ENCODE results near the gene STPG1. TPM values are rescaled to one million over a fixed set of nuclear protein-coding genes. Genes with fewer than 3 reads are reported as not detected.

Gene STPG1
- total RNA-seq, 1 experiment from 2014 or later: 17.8 TPM

GRCh38 chr1:24329331-24329730 is 84.3 kb downstream of the STPG1 start:
- in situ Hi-C loops (cut with HindIII; ENCODE audit: low sequenced_read_pairs): no loop called here
- DNase-seq (ENCODE audit: low spot score): no peak

GRCh38 chr1:24327891-24328290 is 85.7 kb downstream of the STPG1 start:
- no peak for DNase-seq (ENCODE audit: low spot score)
- in situ Hi-C loops (cut with HindIII; ENCODE audit: low sequenced_read_pairs): no loop called here

- in situ Hi-C loops (cut with HindIII; ENCODE audit: low sequenced_read_pairs): no loop called here
- DNase-seq (ENCODE audit: low spot score): no peak
These were observed 86.1 kb downstream of the STPG1 start for GRCh38 chr1:24327486-24327885.

GRCh38 chr1:24325587-24326449 is 87.8 kb downstream of the STPG1 start:
- in situ Hi-C loops (cut with HindIII; ENCODE audit: low sequenced_read_pairs): no loop called here

GRCh38 chr1:24324903-24325302 is 88.7 kb downstream of the STPG1 start:
- DNase-seq (ENCODE audit: low spot score): no peak
- in situ Hi-C loops (cut with HindIII; ENCODE audit: low sequenced_read_pairs): no loop called here

More at GRCh38 chr1:24325587-24326449, 87.8 kb downstream of the STPG1 start:
- DNase-seq (ENCODE audit: low spot score): no peak

GRCh38 chr1:24323281-24323680 is 90.3 kb downstream of the STPG1 start:
- in situ Hi-C loops (cut with HindIII; ENCODE audit: low sequenced_read_pairs): no loop called here

GRCh38 chr1:24322470-24323177 is 91.0 kb downstream of the STPG1 start:
- DNase-seq (ENCODE audit: low spot score): peak; percentile 44
- in situ Hi-C loops (cut with HindIII; ENCODE audit: low sequenced_read_pairs): no loop called here

More at GRCh38 chr1:24323281-24323680, 90.3 kb downstream of the STPG1 start:
- DNase-seq (ENCODE audit: low spot score): no peak

GRCh38 chr1:24321697-24322469 is 91.7 kb downstream of the STPG1 start:
- in situ Hi-C loops (cut with HindIII; ENCODE audit: low sequenced_read_pairs): no loop called here
- no peak for DNase-seq (ENCODE audit: low spot score)

GRCh38 chr1:24321126-24321525 is 92.5 kb downstream of the STPG1 start:
- in situ Hi-C loops (cut with HindIII; ENCODE audit: low sequenced_read_pairs): no loop called here
- DNase-seq (ENCODE audit: low spot score): no peak

- no peak for DNase-seq (ENCODE audit: low spot score)
These were observed 93.6 kb downstream of the STPG1 start for GRCh38 chr1:24319962-24320361.

GRCh38 chr1:24319312-24319863 is 94.2 kb downstream of the STPG1 start, which contains the start of gene GRHL3:
Gene GRHL3 (plus strand): TSS chr1:24319357. CDS start chr1:24319552, 195 bp downstream.
- in situ Hi-C loops (cut with HindIII; ENCODE audit: low sequenced_read_pairs): no loop called here
- peak; percentile 41 for DNase-seq (ENCODE audit: low spot score)

More at GRCh38 chr1:24319962-24320361, 93.6 kb downstream of the STPG1 start:
- in situ Hi-C loops (cut with HindIII; ENCODE audit: low sequenced_read_pairs): no loop called here

- in situ Hi-C loops (cut with HindIII; ENCODE audit: low sequenced_read_pairs): no loop called here
These were observed 94.8 kb downstream of the STPG1 start for GRCh38 chr1:24318615-24319311.

GRCh38 chr1:24317956-24318614 is 95.5 kb downstream of the STPG1 start:
- DNase-seq (ENCODE audit: low spot score): no peak

More at GRCh38 chr1:24318615-24319311, 94.8 kb downstream of the STPG1 start:
- no peak for DNase-seq (ENCODE audit: low spot score)

GRCh38 chr1:24317081-24317480 is 96.5 kb downstream of the STPG1 start:
- no peak for DNase-seq (ENCODE audit: low spot score)
- in situ Hi-C loops (cut with HindIII; ENCODE audit: low sequenced_read_pairs): no loop called here

More at GRCh38 chr1:24317956-24318614, 95.5 kb downstream of the STPG1 start:
- in situ Hi-C loops (cut with HindIII; ENCODE audit: low sequenced_read_pairs): no loop called here

GRCh38 chr1:24316645-24317044 is 96.9 kb downstream of the STPG1 start:
- DNase-seq (ENCODE audit: low spot score): peak; percentile 35
- in situ Hi-C loops (cut with HindIII; ENCODE audit: low sequenced_read_pairs): no loop called here

- in situ Hi-C loops (cut with HindIII; ENCODE audit: low sequenced_read_pairs): no loop called here
- no peak for DNase-seq (ENCODE audit: low spot score)
These were observed 98.2 kb downstream of the STPG1 start for GRCh38 chr1:24315391-24315790.

- in situ Hi-C loops (cut with HindIII; ENCODE audit: low sequenced_read_pairs): no loop called here
- no peak for DNase-seq (ENCODE audit: low spot score)
These were observed 101.8 kb downstream of the STPG1 start for GRCh38 chr1:24311741-24312140.

- DNase-seq (ENCODE audit: low spot score): no peak
- in situ Hi-C loops (cut with HindIII; ENCODE audit: low sequenced_read_pairs): no loop called here
These were observed 102.3 kb downstream of the STPG1 start for GRCh38 chr1:24311234-24311633.

Data from G401 (cell line).